Embryonic facial prominence (tissue), 1 donor: ENCODE results near the gene EHD3.
A peak's percentile ranks its signal among the peaks of the same experiment; 100 is the strongest.

Experiments
- DNase-seq: peaks from one replicate; pipeline ENCODE4 v3.0.0-alpha.2; 2016; ENCODE audit errors: extremely low spot score

The EHD3 gene

DNA sequence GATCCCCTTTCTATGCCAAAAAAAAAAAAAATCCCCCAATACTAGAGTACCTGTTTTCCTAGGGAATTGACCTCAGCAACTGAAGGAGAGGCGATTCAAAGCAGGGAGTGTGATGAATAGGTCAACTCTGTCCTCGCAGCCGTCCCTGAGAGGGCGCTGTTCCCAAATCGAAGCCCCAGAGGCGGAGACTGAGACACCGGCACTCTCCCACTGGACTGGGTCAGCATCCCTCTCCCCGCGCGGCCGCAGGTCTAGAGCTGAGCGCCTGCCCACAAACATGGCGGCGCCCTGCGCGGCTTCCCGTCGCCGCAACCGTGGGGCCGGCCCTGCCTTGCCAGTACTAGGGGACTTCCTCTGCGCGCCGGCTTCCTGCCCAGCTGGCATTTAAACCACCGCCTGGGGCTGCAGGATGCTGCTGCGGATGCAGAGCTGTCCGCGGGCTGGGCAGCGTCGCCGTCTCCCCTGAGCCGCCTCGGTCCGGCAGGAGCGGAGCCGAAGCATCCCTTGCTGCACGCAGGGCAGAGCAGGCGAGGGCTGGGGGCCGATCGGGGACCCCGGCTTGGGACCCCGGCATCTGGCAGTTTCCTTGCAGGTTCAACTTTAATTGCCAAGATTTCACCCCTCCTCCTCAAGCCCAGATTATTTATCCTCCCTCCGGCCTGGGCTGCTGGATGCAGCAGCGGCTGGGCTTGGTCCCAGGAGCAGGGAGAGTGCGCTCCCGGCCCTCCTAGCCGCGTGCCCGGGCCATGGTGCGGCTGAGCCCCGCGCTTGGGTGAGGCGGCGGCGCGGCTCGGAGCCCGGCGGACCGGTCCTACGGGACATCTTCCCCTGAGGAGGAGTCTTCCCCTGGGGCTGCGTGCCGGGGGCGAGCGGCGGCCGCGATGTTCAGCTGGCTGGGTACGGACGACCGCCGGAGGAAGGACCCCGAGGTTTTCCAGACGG is at the start of gene EHD3:
TSS of gene EHD3 (plus strand) at position 412 of the 942 bp plus-strand sequence. CDS start at position 882, 470 bp downstream.
- DNase-seq = peak; percentile 64

DNA sequence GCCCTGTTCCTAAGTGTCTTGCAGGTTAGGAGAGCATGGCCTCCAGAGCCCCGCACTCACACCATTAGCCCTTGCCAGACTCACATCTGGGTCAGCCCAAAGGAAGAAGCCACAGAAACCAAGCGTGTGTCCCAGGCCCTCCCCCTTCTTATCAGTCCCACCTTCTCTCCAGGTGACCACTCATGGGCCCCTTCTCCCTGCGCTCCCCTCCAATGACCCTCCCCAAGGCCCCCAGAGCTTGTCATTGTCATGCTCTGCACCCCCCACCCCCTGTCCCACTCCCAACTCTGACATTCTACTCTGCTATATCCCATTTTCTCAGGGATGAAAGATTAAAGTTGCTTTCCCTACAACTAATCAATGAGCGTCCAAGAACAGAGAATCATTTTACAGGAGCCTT is 46.8 kb upstream of the EHD3 start:
- DNase-seq = no peak

DNA sequence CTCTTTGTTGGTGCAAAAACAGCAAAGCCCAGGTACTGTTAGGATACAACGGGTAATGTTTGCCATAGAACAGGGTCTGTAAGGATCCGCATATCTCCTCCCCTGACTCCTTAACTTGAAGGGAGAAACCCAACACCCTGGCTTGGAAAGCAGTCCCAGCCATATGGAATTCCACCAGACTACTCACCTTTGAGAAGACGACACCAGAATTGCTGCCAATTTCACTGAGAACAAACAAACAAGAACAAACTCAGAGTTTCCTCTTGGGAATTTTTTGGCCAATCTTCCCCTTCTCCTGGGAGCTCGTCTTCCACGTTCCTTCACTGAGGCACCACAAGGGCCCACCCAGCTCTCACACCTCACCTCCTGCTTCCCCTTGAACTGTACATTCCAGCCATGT is 45.8 kb upstream of the EHD3 start:
- DNase-seq = no peak

DNA sequence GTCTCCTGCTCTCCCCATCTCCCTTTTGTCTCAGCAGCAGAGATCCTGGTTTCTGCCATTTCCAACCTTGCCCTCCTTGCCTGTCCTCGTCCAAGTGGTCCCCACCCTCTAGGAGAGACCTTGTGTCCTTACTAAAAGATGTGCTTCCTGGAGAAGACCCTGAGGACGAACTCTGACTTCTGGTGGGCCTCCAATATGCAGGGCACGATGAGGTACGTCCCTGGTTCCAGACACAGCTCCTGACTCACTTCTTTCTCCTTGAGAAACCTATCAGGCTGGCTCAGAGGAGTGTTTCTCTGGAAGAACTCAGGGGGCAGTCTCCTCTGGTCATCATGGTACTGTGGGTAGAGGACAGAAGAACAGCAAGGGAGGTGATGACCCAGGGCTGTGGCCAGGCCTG is 44.8 kb upstream of the EHD3 start:
- DNase-seq = no peak

DNA sequence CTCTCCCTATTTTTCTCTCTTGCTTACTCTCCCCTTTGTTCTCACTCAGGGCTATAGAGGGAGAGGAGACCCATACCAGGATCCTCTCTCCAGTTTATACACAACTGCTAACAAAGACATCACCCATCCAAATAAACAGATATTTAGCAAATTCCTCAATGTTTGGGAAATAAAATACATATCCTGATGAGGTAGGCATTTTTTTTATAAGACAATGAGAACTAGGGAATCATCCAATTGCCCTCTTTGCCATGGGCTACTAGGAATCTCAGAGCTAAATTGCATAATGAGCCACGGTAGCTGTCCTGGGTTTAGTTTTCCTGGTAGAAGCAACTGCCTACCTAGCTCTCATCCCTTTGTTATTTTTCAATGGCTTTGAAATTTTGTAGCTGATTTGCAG is 43.8 kb upstream of the EHD3 start:
- DNase-seq = no peak

DNA sequence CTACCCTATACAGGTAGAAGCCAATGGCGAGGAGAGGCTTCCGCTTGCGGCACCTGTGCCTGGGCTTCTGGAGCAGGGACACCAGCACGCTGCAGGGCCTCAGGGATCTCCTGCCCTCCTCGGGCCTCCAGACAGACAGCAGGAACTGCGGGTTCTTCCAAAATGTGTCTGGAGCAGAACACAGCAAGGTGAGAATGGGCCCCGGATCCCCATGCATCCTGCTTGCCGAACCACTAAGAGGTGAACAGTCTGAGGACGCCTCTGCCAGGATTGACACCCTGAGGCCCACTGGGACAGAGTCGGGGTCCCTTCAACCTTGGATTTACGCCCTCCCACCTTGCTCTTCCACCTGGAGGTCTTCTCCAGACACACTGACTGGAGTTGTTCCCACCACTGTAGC is 42.0 kb upstream of the EHD3 start:
- no peak for DNase-seq

DNA sequence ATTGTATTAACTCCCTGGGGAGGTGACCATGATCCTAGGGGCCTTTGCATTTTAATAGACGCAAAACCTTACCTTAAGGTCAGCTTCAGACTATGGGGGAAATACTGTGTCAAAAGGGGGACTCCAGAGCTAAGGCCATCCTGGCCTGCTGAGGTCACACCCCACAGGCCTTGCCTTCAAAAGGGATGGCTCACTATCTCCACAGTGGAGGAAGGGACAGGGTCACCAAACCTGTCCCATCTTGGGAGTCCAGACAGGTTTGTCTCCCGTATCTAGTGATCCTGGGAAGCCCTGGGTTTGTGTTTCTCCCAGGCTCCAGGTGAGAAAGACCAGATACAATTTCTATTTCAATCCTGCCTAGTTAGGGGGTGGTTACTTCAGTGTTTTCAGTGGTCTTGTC is 41.6 kb upstream of the EHD3 start:
- DNase-seq = no peak

DNA sequence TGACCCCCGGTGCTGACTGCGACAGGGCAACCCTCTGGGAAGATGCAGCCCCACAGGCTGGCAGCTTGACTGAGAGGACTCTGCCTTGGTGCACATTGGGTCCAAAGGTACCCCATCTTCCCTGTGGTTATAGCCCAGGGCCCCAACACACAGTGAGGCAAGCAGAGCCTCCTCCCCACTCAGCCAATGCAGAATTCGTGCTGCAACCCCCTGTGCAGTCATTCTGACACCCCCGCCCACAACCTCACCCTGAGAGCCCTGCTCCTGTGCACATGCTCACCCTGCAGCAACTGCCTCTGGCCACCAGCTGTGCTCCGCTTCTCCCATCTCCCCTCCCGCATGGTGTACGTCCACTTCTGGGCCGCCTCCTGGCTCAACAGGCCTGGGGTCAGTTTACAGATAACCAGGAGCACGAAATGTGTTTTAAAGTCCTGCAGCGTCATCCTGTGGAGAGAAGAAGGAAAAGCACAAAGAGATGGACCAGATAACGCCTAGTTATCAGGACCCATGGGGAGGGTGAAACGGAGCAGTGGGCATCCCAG is 41.0 kb upstream of the EHD3 start:
- DNase-seq = no peak

DNA sequence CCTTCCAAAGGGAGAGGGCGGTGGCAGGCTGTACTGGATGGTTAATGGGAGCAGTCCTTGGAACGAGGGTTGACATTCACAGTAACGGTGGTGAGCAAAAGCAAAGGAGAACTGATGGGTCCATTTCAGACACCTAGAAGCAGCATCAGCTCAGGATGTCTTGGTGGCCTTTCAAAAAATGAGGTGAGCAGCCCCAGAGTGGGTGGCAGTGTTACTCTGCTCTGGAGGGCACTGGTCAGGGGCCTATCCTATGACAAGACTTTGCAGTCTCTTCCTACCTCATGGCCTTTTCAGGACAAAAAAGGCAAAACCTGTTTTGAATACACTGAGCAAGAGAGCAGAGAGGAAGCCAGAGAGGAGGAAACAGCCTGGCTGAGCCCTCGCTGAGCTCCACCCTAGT is 40.1 kb upstream of the EHD3 start:
- no peak for DNase-seq

DNA sequence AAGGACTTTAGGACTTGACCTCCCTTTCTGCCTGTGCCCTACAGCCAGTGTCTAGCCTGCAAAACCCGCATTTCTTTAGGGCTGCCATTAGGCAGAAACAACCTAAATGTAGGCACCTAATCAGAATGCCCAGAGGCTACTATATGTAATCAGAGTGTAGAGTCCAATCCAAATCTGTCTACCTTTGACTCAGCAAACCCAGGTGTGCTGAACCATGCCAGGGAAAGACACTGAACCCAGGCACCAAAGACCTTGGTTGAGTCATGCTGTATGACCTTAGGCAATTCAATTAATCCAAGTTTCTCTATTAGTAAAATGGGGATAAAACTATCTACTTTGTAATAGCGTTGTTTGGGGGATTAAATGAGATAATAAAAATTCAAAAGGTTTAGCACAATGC is 37.3 kb upstream of the EHD3 start:
- no peak for DNase-seq

DNA sequence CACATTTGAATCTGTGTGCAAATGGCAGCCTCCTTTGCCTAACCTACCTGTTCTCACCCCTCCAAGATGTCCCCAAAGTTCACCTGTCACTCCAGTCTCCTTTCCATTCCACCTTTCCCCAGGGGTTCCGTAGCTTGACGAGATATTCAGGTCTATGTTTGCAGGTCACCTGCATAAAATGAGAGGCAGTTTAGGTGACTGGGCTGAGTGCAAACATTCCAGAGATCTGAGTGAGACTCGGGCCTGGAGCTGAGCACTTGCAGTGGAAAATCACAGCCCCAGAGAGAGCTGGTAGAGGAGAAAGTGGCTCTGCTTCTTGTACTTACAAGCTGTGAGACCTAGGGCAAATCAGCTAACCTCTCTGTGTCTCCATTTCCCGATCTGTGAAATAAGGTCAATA is 36.8 kb upstream of the EHD3 start:
- DNase-seq = no peak

DNA sequence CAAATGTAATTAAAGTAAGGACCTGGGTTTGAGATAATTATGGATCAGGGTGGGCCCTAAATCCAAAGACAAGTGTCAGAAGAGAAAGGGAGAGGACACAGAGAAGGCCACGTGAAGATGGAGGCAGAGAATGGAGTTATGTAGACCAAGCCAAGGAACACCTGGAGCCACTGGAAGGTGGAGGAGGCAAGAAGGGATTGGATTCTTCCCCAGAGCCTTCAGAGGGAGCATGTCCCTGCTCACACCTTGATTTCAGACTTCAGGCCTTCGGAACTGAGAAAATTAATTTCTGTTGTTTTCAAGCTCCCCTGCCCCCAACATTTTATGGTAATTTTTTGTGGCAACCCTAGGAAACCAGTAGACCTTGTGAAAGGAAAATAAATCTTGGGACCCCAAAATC is 36.3 kb upstream of the EHD3 start:
- DNase-seq = no peak

DNA sequence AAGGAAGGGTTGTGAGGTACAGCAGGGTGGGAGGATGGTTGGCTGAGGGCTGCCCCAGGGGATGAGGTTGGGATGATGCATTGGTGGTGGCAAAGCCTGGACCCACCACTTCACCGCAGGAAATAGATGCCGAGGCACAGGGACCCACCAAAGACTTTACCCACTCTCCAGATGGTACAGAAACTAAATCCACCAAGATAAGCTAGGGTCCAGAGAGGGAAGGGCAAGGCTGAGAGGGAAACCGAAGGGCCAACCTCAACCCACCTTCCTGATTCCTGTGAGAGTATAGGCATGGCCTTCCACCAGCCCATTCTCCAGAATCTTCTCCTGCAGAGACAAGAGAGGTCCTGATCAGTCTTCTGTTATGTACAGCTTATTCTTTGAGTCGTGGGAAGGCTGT is 34.7 kb upstream of the EHD3 start:
- no peak for DNase-seq

DNA sequence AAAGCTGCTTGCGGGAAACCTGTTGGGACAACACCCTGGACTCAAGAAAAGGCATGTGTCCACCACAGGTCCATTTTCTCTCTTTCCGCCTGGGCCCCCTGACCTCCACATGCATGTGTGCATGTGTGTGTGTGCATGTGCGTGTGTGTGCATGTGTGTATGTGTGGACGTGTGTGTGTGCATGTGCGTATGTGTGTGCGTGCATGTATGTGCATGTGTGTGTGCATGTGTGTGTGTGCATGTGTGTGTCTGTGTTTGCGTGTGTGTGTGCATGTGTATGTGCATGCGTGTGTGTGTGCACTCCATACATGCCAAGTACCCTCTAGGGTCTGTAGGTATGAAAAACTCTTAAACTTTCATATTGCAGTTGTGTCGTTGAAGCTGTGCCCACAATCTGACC is 33.0 kb upstream of the EHD3 start:
- DNase-seq = no peak

DNA sequence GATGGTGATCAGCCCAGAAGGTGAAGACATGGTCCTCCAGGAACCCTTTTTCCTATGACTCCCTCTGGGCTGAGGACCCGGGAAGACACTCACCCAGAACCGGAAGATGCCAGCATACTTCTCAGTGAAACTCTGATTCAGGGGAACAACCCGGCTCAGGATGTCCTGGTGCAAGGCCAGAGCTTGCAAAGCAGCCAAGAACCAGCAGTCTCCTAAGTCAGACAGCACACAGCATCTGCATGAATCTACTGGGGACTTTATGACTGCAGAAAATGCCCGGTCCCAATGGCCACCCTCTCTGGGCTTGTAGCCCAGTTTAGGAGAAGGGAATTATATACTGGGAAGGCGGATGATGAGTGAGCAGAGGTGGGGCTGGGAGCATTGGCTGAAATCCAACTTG is 31.9 kb upstream of the EHD3 start:
- DNase-seq = no peak

DNA sequence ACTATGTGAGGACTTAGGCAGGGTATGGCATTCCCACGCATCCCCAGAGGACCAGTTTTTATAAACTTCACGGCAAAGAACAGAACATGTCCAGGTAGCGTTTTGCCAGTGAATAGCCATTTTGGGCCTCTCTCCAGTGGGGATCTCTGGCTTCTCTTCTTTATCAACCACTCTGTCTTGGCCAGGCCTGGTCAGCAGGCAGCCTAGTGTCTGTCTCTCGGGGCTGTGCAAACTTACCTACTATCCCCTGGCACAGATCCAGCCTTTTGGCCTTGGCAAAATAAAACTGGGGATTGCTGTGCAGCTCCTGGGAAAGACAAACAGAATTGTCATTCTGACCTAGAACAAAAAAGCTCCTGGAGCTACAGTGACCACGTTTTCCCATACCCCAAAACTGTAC is 31.1 kb upstream of the EHD3 start:
- DNase-seq = no peak

DNA sequence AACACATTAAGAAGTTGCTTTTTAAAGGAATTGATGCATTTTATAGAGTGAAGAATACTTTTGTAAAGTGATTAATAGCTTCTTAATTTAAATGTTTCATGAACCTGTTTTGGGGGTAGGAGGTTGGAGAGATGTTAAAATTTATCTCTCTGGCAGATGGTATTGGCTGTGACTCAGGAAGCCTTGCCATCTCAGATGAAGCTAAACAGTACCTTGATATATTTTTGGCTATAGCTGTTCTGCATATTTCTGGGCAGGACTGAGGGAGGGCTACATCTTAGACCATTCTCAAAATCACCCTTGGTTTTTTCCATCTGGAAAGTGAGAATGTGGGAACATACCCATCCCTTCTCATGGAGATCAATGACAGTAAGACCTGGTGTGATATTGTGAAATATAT is 30.0 kb upstream of the EHD3 start:
- no peak for DNase-seq

DNA sequence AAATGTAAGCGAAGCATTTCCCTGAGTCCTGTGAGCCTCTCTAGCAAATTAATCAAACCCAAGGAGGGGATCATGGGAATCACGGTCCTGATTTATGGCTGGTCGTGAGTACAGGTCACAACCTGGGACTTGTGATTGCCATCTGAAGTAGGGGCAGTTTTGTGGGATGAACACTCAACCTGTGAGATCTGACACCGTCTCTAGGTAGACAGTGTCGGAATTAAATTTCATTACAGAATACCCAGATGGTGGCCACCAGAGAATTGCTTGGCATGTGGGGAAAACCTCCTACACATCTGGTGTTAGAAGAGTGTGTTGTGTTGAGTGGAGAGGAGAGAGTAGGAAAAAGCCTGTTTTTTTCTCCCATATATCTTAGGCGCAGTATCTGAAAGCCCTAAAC is 29.2 kb upstream of the EHD3 start:
- no peak for DNase-seq

DNA sequence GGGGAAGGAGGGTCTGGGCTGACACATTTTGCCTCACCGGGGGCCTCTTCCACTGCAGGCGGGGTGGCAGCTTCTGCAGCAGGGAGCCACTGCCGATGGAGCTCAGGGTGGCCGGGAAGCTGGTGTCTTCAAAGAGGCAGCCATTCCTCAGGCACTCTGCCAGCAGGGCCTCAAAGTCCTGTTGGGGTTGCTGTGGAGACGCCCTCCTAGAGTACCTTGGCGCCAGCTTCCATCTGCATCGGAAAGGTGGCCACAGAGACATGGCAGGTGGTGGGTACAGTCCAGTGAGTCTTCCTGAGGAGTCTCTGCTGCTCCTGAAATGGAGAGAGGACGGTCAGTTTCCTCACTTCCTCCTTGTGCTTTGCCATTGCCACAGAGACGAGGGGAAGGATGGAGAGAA is 28.8 kb upstream of the EHD3 start:
- no peak for DNase-seq

DNA sequence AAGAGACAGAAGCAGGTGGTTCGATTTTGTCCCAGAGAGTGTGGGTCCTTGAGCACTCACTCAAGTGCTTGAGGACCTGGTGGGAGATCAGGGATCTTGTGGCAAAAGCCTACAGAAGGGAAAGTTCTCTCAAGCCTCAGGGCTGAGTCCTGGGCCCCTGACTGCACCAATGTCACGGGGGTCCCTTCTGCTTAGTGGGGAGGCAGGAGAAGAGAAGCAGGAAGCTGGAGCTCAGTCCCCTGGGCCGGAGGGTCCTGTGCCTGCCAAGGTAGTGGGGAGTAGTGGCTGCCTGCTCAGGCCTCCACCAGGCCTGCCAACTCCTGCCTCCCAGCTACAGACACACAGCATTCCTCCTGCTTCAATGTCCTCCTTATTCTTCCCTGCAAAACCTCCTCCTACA is 28.3 kb upstream of the EHD3 start:
- no peak for DNase-seq

DNA sequence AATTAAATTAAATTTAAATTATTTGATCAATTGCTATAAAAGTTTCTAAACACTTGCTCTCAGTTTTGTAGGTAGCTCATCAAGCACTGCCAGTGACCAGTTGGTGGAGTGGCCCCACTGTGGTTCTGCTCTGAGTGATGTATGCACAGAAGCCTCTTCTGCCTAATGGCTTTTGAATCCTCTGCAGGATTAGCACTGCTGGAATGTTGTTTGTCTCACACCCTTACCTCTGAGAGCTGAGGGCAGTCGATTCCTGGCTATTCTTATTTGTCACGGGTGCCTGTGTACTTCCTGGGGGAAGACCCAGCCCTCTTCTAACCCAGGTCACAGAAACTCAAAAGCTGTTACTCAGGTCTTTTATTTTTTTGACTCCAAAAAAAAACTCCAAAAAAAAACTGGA is 26.2 kb upstream of the EHD3 start:
- no peak for DNase-seq

DNA sequence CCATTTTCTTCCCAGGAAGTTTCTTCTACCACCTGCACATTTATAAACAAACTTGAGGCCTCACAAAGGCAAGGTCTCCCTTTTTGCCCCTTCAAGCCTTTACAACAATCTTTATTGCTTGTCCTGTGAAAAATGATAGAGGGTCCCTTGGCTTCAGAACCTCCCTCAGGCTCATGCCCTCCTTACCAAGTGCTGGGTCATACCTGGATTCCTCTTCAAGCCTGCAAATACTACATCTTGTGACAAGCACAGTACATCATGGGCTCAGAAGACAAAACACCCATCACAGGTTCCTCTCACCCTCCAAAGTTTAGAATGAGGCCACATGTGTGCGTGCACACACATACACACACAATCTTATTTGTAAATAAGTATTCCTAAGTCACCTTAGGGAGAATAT is 25.7 kb upstream of the EHD3 start:
- no peak for DNase-seq
